Astrocyte of the cerebellum (primary cell): ENCODE results near the gene WNT16.

Experiments used
- DNase-seq: peaks from one replicate; pipeline ENCODE4 v3.0.0-alpha.2; 2011; ENCODE audit warnings: low read depth
- H3K4me3 ChIP-seq: 2 replicates; pipeline ENCODE4 v1.5.1; 2011; ENCODE audit warnings: mild to moderate bottlenecking, low read depth, low read length, moderate library complexity
- in situ Hi-C: cut with HindIII; loops from 2 replicates; pipeline ENCODE4 v1.10.0; 2017; ENCODE audit warnings: low sequenced_read_pairs
- TF ChIP-seq, protein P1 (sequence below): IDR thresholded peaks from 2 replicates; pipeline ENCODE4 v1.5.1; 2012; ENCODE audit warnings: low read length, low read depth, moderate library complexity, mild to moderate bottlenecking; ENCODE audit errors: missing control alignments

Gene WNT16

GRCh38 chr7:121385056-121385799, 56.4 kb downstream of the WNT16 start:
- DNase-seq, result no peak
- no peak overlapping the region for H3K4me3 ChIP-seq
- in situ Hi-C loops, result no loop called here
- TF ChIP-seq, protein P1, sequence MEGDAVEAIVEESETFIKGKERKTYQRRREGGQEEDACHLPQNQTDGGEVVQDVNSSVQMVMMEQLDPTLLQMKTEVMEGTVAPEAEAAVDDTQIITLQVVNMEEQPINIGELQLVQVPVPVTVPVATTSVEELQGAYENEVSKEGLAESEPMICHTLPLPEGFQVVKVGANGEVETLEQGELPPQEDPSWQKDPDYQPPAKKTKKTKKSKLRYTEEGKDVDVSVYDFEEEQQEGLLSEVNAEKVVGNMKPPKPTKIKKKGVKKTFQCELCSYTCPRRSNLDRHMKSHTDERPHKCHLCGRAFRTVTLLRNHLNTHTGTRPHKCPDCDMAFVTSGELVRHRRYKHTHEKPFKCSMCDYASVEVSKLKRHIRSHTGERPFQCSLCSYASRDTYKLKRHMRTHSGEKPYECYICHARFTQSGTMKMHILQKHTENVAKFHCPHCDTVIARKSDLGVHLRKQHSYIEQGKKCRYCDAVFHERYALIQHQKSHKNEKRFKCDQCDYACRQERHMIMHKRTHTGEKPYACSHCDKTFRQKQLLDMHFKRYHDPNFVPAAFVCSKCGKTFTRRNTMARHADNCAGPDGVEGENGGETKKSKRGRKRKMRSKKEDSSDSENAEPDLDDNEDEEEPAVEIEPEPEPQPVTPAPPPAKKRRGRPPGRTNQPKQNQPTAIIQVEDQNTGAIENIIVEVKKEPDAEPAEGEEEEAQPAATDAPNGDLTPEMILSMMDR, result no peak

- no peak for DNase-seq
- in situ Hi-C loops, result no loop called here
- TF ChIP-seq, protein P1, result no peak
Measured at GRCh38 chr7:121385800-121386179, 57.0 kb downstream of the WNT16 start.

GRCh38 chr7:121388950-121389349, 60.1 kb downstream of the WNT16 start:
- TF ChIP-seq, protein P1, result no peak
- no peak for DNase-seq
- H3K4me3 ChIP-seq, result no peak overlapping the region
- in situ Hi-C loops, result no loop called here

More at GRCh38 chr7:121385800-121386179, 57.0 kb downstream of the WNT16 start:
- no peak overlapping the region for H3K4me3 ChIP-seq

GRCh38 chr7:121390109-121390508, 61.3 kb downstream of the WNT16 start:
- TF ChIP-seq, protein P1, result no peak
- DNase-seq, result no peak
- in situ Hi-C loops, result no loop called here
- no peak overlapping the region for H3K4me3 ChIP-seq

DNA sequence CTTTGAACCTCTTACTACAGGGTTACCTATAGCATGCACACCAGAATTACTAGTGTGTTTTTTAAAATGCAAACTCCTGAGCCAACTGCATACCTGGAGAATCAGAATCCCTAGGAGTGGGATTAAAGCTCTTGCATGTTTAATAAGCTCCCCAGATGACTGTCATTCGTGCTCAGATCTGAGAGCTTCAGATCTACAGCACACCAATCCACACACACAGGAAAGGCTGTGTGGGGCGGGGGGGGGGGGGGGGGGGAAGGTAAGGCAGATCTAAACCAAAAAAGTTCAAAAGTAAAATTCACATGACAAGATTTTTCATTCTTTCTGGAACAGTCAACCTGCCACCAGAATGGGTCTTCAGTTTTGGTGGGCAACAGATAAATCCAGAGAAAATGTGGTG, 61.8 kb downstream of the WNT16 start:
- H3K4me3 ChIP-seq, result no peak overlapping the region
- in situ Hi-C loops, result no loop called here
- no peak for DNase-seq
- TF ChIP-seq, protein P1, result no peak
